Stimulated activated CD8-positive, alpha-beta memory T cell treated with anti-CD3 and anti-CD28 coated beads, Interleukin-15, amount 100 ng/mL, for 1 hour (primary cell): ENCODE data around the gene TMEM218.

Experiments used
- DNase-seq: peaks from one replicate; pipeline ENCODE4 v3.0.0-alpha.2; 2020; ENCODE audit warnings: low read depth

Gene TMEM218

GRCh38 chr11:125055107-125055715, 56.2 kb downstream of the TMEM218 start:
- DNase-seq = no peak

GRCh38 chr11:125053167-125053566, 58.3 kb downstream of the TMEM218 start:
- DNase-seq = no peak

GRCh38 chr11:125052047-125052446, 59.4 kb downstream of the TMEM218 start:
- no peak for DNase-seq

- no peak for DNase-seq
Measured at GRCh38 chr11:125049164-125049792, 62.1 kb downstream of the TMEM218 start.
